Body of pancreas (tissue), 4 donors: ENCODE measurements around the gene PDE9A.

Source experiments
- POLR2A ChIP-seq, 3 donors: fragments of 450-650 bp; IDR thresholded peaks; one replicate each; pipeline ENCODE4 v1.6.1; 2016; ENCODE audit warnings: antibody characterized with exemption in 3 of 3, mild to moderate bottlenecking in 2 of 3
- TF ChIP-seq, protein P1 (sequence below), 7 experiments: fragments of 450-650 bp in 4 of 7; fragments of 200-600 bp in 3 of 7; sonication (generic) in 3 of 7; IDR thresholded peaks; one replicate each; pipeline ENCODE4 v1.5.1; 2016 to 2019; ENCODE audit warnings: antibody characterized with exemption in 7 of 7

DNA sequence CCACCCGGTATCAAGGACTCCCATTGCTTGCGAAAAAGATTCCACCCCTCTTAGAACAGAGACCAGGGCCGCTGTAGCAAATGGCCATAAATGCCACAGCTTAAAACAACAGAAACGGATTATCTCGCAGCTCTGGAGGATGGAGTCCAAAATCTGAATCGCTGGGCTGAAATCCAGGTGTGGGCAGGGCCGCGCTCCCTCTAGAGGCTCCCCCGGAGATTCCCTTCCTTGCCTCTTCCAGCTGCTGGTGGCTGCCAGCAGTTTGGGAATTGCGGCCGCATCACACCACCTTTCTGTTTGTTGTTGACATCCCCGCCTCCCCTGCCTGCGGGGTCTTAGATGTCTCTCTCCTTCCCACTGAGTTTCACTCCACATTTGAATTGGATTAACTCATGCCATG, 15.6 kb downstream of the PDE9A start:
- TF ChIP-seq, protein P1, sequence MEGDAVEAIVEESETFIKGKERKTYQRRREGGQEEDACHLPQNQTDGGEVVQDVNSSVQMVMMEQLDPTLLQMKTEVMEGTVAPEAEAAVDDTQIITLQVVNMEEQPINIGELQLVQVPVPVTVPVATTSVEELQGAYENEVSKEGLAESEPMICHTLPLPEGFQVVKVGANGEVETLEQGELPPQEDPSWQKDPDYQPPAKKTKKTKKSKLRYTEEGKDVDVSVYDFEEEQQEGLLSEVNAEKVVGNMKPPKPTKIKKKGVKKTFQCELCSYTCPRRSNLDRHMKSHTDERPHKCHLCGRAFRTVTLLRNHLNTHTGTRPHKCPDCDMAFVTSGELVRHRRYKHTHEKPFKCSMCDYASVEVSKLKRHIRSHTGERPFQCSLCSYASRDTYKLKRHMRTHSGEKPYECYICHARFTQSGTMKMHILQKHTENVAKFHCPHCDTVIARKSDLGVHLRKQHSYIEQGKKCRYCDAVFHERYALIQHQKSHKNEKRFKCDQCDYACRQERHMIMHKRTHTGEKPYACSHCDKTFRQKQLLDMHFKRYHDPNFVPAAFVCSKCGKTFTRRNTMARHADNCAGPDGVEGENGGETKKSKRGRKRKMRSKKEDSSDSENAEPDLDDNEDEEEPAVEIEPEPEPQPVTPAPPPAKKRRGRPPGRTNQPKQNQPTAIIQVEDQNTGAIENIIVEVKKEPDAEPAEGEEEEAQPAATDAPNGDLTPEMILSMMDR (IDR thresholded peaks at IDR 0.05), result no peak
- no peak for TF ChIP-seq POLR2A (IDR thresholded peaks at IDR 0.05)
